ENCODE data around the gene RPRML.
A peak's percentile ranks its signal among the peaks of the same experiment; 100 is the strongest.

Gene RPRML

GRCh38 chr17:46971647-46972300, 7.3 kb downstream of the RPRML start:
- TF ChIP-seq FOXK2 (IDR thresholded peaks at IDR 0.05) (no peak), L3MBTL2 (conservative IDR thresholded peaks at IDR 0.05) (no peak), ZNF384 (IDR thresholded peaks at IDR 0.05) (no peak), BHLHE40 (IDR thresholded peaks at IDR 0.05; ENCODE audit: borderline replicate concordance) (no peak), FOXM1 (IDR thresholded peaks at IDR 0.05; ENCODE audit: borderline replicate concordance) (no peak)
- DNase-seq (ENCODE audit: extremely low spot score) = no peak
- ChIA-PET CTCF (no interaction called here), POLR2A (no interaction called here)

DNA sequence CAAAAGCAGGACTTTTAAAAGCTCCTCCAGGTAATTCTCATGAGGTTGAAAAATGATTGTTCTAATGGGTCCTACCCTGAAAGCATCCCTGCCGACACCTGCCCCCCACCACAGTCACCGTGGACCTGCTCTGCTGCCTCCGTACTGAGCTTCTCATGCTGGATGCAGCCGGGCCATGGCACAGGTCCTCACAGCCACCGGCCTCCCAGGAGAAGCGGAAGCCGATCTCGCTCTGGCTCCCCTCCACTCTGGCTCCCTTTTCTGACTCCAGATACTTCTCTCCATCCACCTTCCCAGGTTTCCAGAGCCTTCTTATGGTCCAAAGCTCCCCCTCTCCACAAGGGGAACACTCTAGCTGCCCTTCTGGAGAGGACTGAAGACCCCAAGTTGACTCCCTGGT, 10.2 kb downstream of the RPRML start:
- no peak for DNase-seq (ENCODE audit: extremely low spot score)
- TF ChIP-seq SP1 (IDR thresholded peaks at IDR 0.05) (no peak), TARDBP (IDR thresholded peaks at IDR 0.05) (no peak), L3MBTL2 (conservative IDR thresholded peaks at IDR 0.05) (no peak), FOXK2 (IDR thresholded peaks at IDR 0.05) (no peak), SUZ12 (IDR thresholded peaks at IDR 0.05) (no peak), LEF1 (IDR thresholded peaks at IDR 0.05; ENCODE audit: borderline replicate concordance) (no peak)
- TF ChIP-seq, protein P1, sequence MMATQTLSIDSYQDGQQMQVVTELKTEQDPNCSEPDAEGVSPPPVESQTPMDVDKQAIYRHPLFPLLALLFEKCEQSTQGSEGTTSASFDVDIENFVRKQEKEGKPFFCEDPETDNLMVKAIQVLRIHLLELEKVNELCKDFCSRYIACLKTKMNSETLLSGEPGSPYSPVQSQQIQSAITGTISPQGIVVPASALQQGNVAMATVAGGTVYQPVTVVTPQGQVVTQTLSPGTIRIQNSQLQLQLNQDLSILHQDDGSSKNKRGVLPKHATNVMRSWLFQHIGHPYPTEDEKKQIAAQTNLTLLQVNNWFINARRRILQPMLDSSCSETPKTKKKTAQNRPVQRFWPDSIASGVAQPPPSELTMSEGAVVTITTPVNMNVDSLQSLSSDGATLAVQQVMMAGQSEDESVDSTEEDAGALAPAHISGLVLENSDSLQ (IDR thresholded peaks at IDR 0.05) = no peak
- POLR2A ChIA-PET = no interaction called here
- CTCF ChIA-PET = interaction anchor here (1.4 kb wide), 1 partner anchor 27 kb away, joined by 5 read pairs; no protein-coding TSS in a partner anchor

- TF ChIP-seq FOXK2 (IDR thresholded peaks at IDR 0.05) (no peak), LEF1 (IDR thresholded peaks at IDR 0.05; ENCODE audit: borderline replicate concordance) (no peak), BHLHE40 (IDR thresholded peaks at IDR 0.05; ENCODE audit: borderline replicate concordance) (no peak), ARNT (IDR thresholded peaks at IDR 0.05) (no peak), ELF4 (IDR thresholded peaks at IDR 0.05) (no peak), SUZ12 (IDR thresholded peaks at IDR 0.05) (no peak), NFRKB (IDR thresholded peaks at IDR 0.05) (no peak), HDGF (IDR thresholded peaks at IDR 0.05; ENCODE audit: borderline replicate concordance) (no peak), FOXA1 (IDR thresholded peaks at IDR 0.05) (no peak), TARDBP (IDR thresholded peaks at IDR 0.05) (no peak), CTBP1 (IDR thresholded peaks at IDR 0.05; ENCODE audit: borderline replicate concordance) (no peak), ZNF384 (IDR thresholded peaks at IDR 0.05) (no peak), L3MBTL2 (conservative IDR thresholded peaks at IDR 0.05) (no peak), SP1 (IDR thresholded peaks at IDR 0.05) (no peak), FOXM1 (IDR thresholded peaks at IDR 0.05; ENCODE audit: borderline replicate concordance) (no peak)
- TF ChIP-seq, protein P1 (IDR thresholded peaks at IDR 0.05) = no peak
- DNase-seq (ENCODE audit: extremely low spot score) = no peak
- ChIA-PET CTCF (interaction anchor here (1.4 kb wide), 1 partner anchor 27 kb away, joined by 5 read pairs; no protein-coding TSS in a partner anchor), POLR2A (no interaction called here)
Measured at GRCh38 chr17:46968224-46968834, 10.7 kb downstream of the RPRML start.

GRCh38 chr17:46964315-46965265, 14.5 kb downstream of the RPRML start:
- ChIA-PET POLR2A (no interaction called here), CTCF (no interaction called here)
- TF ChIP-seq SP1 (IDR thresholded peaks at IDR 0.05) = no peak
- TF ChIP-seq ELF4 (IDR thresholded peaks at IDR 0.05) = no peak
- no peak for TF ChIP-seq ZNF384 (IDR thresholded peaks at IDR 0.05)
- TF ChIP-seq HDGF (IDR thresholded peaks at IDR 0.05; ENCODE audit: borderline replicate concordance) = no peak
- TF ChIP-seq TARDBP (IDR thresholded peaks at IDR 0.05) = no peak
- TF ChIP-seq, protein P1 (IDR thresholded peaks at IDR 0.05) = no peak
- TF ChIP-seq NFRKB (IDR thresholded peaks at IDR 0.05) = no peak
- no peak for TF ChIP-seq LEF1 (IDR thresholded peaks at IDR 0.05; ENCODE audit: borderline replicate concordance)
- TF ChIP-seq ARNT (IDR thresholded peaks at IDR 0.05) = no peak
- no peak for TF ChIP-seq FOXM1 (IDR thresholded peaks at IDR 0.05; ENCODE audit: borderline replicate concordance)
- no peak for TF ChIP-seq SUZ12 (IDR thresholded peaks at IDR 0.05)
- no peak for TF ChIP-seq FOXA1 (IDR thresholded peaks at IDR 0.05)
- TF ChIP-seq BHLHE40 (IDR thresholded peaks at IDR 0.05; ENCODE audit: borderline replicate concordance) = no peak
- peak; percentile 42 for DNase-seq (ENCODE audit: extremely low spot score)

- ChIA-PET POLR2A (no interaction called here), CTCF (interaction anchor here (1.0 kb wide), 1 partner anchor 13 kb away, joined by 4 read pairs; no protein-coding TSS in a partner anchor)
- TF ChIP-seq BHLHE40 (IDR thresholded peaks at IDR 0.05; ENCODE audit: borderline replicate concordance) = no peak
- TF ChIP-seq, protein P1 (IDR thresholded peaks at IDR 0.05) = no peak
- TF ChIP-seq ELF4 (IDR thresholded peaks at IDR 0.05) = no peak
- no peak for TF ChIP-seq SUZ12 (IDR thresholded peaks at IDR 0.05)
- no peak for TF ChIP-seq ZNF384 (IDR thresholded peaks at IDR 0.05)
- TF ChIP-seq CTBP1 (IDR thresholded peaks at IDR 0.05; ENCODE audit: borderline replicate concordance) = no peak
- no peak for TF ChIP-seq L3MBTL2 (conservative IDR thresholded peaks at IDR 0.05)
- no peak for TF ChIP-seq TARDBP (IDR thresholded peaks at IDR 0.05)
- TF ChIP-seq NFRKB (IDR thresholded peaks at IDR 0.05) = no peak
- TF ChIP-seq LEF1 (IDR thresholded peaks at IDR 0.05; ENCODE audit: borderline replicate concordance) = no peak
- no peak for TF ChIP-seq FOXM1 (IDR thresholded peaks at IDR 0.05; ENCODE audit: borderline replicate concordance)
- no peak for DNase-seq (ENCODE audit: extremely low spot score)
Measured at GRCh38 chr17:46963571-46963970, 15.5 kb downstream of the RPRML start.
